ENCODE results near the gene TRAPPC12.
"Not testable (repeated sequence)": the region's sequence is repeated elsewhere in the genome, so short reads cannot be mapped to it uniquely, and the experiment has no call there.

Gene TRAPPC12

GRCh38 chr2:3368261-3368722 is 11.2 kb upstream of the TRAPPC12 start:
- no peak overlapping the region for H3K4me3 ChIP-seq (ENCODE audit: low read depth, low read length)
- TF ChIP-seq CTCF (IDR thresholded peaks at IDR 0.05; ENCODE audit: borderline replicate concordance, insufficient read depth, low read depth, low read length): no peak

GRCh38 chr2:3369340-3370181 is 9.9 kb upstream of the TRAPPC12 start:
- H3K4me3 ChIP-seq (ENCODE audit: low read depth, low read length): not testable (repeated sequence)

- peak overlapping the region; percentile 2 for H3K4me3 ChIP-seq (ENCODE audit: low read depth, low read length)
- no peak for TF ChIP-seq CTCF (IDR thresholded peaks at IDR 0.05; ENCODE audit: borderline replicate concordance, insufficient read depth, low read depth, low read length)
Observed at GRCh38 chr2:3376821-3377220, 2.7 kb upstream of the TRAPPC12 start.

GRCh38 chr2:3377279-3377611 is 2.2 kb upstream of the TRAPPC12 start:
- H3K4me3 ChIP-seq (ENCODE audit: low read depth, low read length): peak overlapping the region; percentile 77
- no peak for TF ChIP-seq CTCF (IDR thresholded peaks at IDR 0.05; ENCODE audit: borderline replicate concordance, insufficient read depth, low read depth, low read length)

- no peak for TF ChIP-seq CTCF (IDR thresholded peaks at IDR 0.05; ENCODE audit: borderline replicate concordance, insufficient read depth, low read depth, low read length)
Observed at GRCh38 chr2:3377612-3378432, 1.7 kb upstream of the TRAPPC12 start, which contains the start of gene EIPR1. Gene EIPR1, minus strand, starts transcription at chr2:3377818. Its CDS starts 129 bp downstream, at chr2:3377689.

GRCh38 chr2:3379339-3379646 is 201 bp upstream of the TRAPPC12 start:
- no peak overlapping the region for H3K4me3 ChIP-seq (ENCODE audit: low read depth, low read length)
- no peak for TF ChIP-seq CTCF (IDR thresholded peaks at IDR 0.05; ENCODE audit: borderline replicate concordance, insufficient read depth, low read depth, low read length)

More at GRCh38 chr2:3377612-3378432, 1.7 kb upstream of the TRAPPC12 start, which contains the start of gene EIPR1:
- peak within 1 kb of the TSS; percentile 77 for H3K4me3 ChIP-seq (ENCODE audit: low read depth, low read length)

- no peak for TF ChIP-seq CTCF (IDR thresholded peaks at IDR 0.05; ENCODE audit: borderline replicate concordance, insufficient read depth, low read depth, low read length)
- H3K4me3 ChIP-seq (ENCODE audit: low read depth, low read length): no peak overlapping the region
Observed at GRCh38 chr2:3386448-3386958, 7.0 kb downstream of the TRAPPC12 start.

Measured in GM12875 (cell line).